ENCODE results near the gene ARGFX.

The ARGFX gene

DNA sequence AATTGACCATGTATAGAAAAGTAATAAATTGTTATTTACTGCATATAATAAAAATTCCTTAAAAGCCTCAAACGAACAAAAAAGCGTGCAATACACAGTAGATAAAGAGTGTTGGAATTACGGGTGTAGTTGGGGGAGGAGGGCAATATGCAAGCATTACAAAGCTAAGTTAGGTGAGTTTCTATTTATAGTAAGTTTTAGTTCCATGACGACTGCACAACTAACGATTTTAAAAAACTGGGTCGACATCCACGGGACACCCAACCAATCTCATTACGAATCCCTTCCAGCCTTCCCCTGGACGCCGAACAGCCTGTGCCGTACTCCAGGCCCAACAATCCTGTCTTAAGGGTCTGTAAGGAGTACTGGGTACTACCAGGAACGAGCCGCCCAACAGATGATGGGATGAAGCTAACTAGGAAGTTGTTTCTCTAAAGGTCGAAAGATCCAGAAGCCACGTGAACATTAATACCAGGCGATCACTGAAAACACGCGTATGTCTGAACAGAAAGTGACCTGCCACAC, 22.6 kb upstream of the ARGFX start:
- TF ChIP-seq, protein P1, sequence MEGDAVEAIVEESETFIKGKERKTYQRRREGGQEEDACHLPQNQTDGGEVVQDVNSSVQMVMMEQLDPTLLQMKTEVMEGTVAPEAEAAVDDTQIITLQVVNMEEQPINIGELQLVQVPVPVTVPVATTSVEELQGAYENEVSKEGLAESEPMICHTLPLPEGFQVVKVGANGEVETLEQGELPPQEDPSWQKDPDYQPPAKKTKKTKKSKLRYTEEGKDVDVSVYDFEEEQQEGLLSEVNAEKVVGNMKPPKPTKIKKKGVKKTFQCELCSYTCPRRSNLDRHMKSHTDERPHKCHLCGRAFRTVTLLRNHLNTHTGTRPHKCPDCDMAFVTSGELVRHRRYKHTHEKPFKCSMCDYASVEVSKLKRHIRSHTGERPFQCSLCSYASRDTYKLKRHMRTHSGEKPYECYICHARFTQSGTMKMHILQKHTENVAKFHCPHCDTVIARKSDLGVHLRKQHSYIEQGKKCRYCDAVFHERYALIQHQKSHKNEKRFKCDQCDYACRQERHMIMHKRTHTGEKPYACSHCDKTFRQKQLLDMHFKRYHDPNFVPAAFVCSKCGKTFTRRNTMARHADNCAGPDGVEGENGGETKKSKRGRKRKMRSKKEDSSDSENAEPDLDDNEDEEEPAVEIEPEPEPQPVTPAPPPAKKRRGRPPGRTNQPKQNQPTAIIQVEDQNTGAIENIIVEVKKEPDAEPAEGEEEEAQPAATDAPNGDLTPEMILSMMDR (IDR thresholded peaks at IDR 0.05; ENCODE audit: control insufficient read depth, extremely low read depth, insufficient read depth), result no peak
- H3K4me3 ChIP-seq (ENCODE audit: low read depth, low read length), result peak overlapping the region; percentile 83
- no peak for DNase-seq (ENCODE audit: low read depth)

DNA sequence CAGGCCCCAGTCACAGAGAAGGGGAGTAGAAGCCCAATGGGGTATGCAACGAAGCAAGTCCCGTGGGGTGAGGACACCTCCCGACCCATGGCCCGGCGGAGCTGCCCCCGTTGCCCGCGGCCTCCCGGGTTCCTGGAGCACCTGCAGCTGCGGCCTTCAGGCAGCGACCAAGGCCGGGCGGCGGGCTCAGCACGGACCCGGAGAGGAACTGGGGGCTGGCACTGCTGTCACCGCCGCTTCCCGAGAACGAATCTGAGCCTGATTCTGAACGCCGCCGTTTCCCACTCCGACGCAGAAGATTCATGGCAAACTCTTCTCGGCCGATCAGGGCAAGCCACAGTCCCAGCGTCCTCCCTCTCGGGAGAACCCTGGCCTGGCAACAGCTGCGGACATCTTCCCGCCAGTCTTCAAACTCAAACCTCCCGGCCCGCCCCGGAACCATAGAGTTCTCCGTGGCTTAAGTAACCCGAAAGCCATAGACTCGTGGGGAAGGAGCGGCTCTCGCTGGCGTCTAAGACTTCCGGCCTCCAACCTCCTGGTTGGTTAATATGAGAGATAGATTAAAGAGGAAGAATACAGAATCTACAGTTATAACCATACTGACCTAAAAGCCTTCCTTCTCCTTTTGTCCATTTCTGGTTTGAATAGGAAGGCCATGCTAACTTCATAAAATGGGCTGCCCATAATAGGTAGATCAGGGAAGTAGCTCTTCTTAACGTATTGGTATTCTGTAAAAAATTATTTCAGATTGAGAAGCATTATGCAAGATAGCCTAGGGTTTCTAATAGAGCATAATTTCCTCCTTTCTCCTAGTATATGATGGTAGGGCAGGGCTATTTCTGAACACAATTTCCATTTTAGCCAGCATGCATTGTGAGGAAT, 21.9 kb upstream of the ARGFX start, which contains the start of gene POLQ:
TSS of gene POLQ (minus strand) at position 415 of the 882 bp plus-strand sequence. CDS start at position 304, 111 bp downstream.
- TF ChIP-seq, protein P1 (IDR thresholded peaks at IDR 0.05; ENCODE audit: control insufficient read depth, extremely low read depth, insufficient read depth), result no peak
- DNase-seq (ENCODE audit: low read depth), result peak; percentile 89
- H3K4me3 ChIP-seq (ENCODE audit: low read depth, low read length), result peak within 1 kb of the TSS; percentile 83

DNA sequence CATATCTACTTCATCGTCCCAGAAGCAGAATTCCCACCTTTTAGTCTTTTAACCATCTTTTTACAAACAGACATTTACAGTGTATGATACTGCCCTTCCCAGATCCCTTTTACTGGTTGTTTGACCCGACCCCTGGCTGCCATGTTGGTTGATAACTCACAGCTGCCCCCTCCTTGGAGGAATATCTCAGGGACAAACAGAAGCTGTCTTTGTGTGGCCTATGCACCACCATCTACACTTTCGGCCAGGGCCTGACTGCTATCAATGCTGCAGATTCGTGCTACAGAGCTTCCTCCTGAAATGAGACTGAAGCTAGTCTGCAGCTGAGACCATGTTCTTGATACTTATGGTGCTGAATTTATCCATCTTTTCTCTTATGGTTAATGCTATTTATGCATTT, 15.4 kb upstream of the ARGFX start:
- H3K4me3 ChIP-seq (ENCODE audit: low read depth, low read length), result no peak overlapping the region
- TF ChIP-seq, protein P1 (IDR thresholded peaks at IDR 0.05; ENCODE audit: control insufficient read depth, extremely low read depth, insufficient read depth), result no peak
- no peak for DNase-seq (ENCODE audit: low read depth)

DNA sequence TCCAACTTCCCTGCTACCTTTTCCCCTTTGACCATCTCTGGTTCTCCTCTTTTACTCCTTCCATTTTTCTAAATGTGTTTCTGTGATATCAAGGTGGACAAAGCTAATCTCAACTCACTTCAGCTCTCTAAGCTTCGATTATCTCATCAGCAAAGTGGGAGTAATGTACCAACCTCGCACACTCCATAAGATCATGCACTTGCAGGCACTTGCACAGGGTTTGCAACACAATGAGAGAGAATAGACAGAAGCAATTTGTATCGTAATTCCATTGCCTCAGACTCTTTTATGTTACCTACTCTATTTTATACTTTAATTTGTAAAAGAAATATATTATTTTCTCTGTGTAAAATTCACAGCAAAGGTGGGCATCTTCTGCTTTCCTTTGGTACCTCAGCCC, 15.0 kb upstream of the ARGFX start:
- no peak for DNase-seq (ENCODE audit: low read depth)
- H3K4me3 ChIP-seq (ENCODE audit: low read depth, low read length), result no peak overlapping the region
- TF ChIP-seq, protein P1 (IDR thresholded peaks at IDR 0.05; ENCODE audit: control insufficient read depth, extremely low read depth, insufficient read depth), result no peak

DNA sequence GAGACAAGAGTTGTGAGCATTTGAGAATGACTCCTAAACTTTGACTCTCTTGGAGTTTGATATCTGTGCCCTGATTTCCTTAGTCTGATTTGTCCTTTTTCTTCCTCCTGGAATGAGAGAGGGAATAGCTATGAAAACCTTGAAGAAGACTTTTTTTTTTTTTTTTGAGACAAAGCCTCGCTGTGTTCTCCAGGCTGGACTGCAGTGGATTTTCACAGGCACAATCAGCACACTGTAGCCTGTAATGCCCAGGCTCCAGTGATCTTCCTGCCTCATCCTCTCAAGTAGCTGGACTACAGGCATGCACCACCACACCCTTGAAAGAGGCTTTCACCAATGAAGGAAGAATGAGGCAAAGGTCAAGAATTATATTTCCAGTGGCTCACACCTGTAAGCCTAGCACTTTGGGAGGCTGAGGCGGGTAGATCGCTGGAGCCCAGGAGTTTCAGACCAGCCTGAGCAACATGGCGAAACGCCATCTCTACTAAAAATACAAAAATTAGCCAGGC, 10.3 kb upstream of the ARGFX start:
- TF ChIP-seq, protein P1 (IDR thresholded peaks at IDR 0.05; ENCODE audit: control insufficient read depth, extremely low read depth, insufficient read depth), result no peak
- no peak overlapping the region for H3K4me3 ChIP-seq (ENCODE audit: low read depth, low read length)
- no peak for DNase-seq (ENCODE audit: low read depth)

DNA sequence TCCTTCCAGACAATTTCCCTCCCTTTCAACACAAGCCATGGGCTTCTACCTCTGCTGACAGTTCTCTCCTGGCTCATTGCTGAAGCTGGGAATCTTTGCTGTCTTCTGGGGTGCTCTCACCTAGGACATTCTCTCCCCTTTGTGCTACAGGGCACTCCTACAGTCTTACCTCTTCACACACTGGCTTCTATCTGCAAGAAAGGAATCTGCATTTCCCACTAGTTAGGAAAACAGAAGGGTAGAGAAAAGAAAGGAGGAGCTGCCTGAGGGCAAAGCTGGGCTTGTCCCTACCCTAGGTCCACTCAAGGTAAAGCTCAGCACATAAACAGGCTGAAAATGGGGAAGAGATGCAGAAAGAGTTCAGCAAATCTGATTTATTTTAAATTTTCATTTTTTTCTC, 5.6 kb upstream of the ARGFX start:
- H3K4me3 ChIP-seq (ENCODE audit: low read depth, low read length), result no peak overlapping the region
- DNase-seq (ENCODE audit: low read depth), result no peak
- TF ChIP-seq, protein P1 (IDR thresholded peaks at IDR 0.05; ENCODE audit: control insufficient read depth, extremely low read depth, insufficient read depth), result no peak

Data from LNCaP clone FGC (cell line).